ENCODE measurements around the gene CLVS2.

GRCh38 chr6:123062670-123063069 lies 66.6 kb downstream of the CLVS2 start:
- TF ChIP-seq CTCF (IDR thresholded peaks at IDR 0.05) (no peak), EZH2phosphoT487 (IDR thresholded peaks at IDR 0.05) (no peak), EZH2 (IDR thresholded peaks at IDR 0.05) (no peak)
